K562 (cell line): ENCODE measurements around the gene NCKIPSD. TPM values are rescaled to one million over a fixed set of nuclear protein-coding genes. Genes with fewer than 3 reads are reported as not detected.

Experiments
- ATAC-seq: fragments of 200-7000 bp; cut with Tn5 transposase; 3 replicates; pipeline ENCODE4 v1.9.1; 2020; ENCODE audit warnings: moderate library complexity
- BruUV-seq: library from RNA; stranded (reverse); fragments of 400-500 nt; replicated peaks from 2 replicates; lab custom pipeline; 2021; lab: Mats Ljungman, UMichigan
- CTCF ChIA-PET: fragments of 300-600 bp; formaldehyde crosslinking; extraction: SDS; loops from one replicate; lab custom pipeline; 2021; ENCODE audit warnings: low intra/inter-chr PET ratio; lab: Yijun Ruan, JAX
- POLR2A ChIA-PET: fragments of 300-600, 350-650 bp; sonication (Branson Sonifier 250); formaldehyde crosslinking; extraction: SDS; loops from one replicate; lab custom pipeline; 2021; ENCODE audit warnings: antibody characterized with exemption, inconsistent platforms; lab: Yijun Ruan, JAX
- DNase-seq, 4 experiments: peaks; one replicate each; pipeline versions ENCODE4 v3.0.0 to v3.0.0-alpha.2; 2011 to 2018; ENCODE audit warnings: low spot score in 3 of 4, mixed read lengths in 3 of 4; ENCODE audit errors: extremely low read depth in 1 of 4
- FAIRE-seq: peaks from 2 replicates; lab custom pipeline; 2011; peaks lifted over from hg19 to GRCh38; lab: Jason Lieb, UNC
- H2AFZ ChIP-seq: 2 replicates; pipeline ENCODE4 v1.6.0; 2011; ENCODE audit warnings: low read depth, low read length, control low read depth, inconsistent platforms
- H3K27ac ChIP-seq: fragments of 200-600 bp; 3 replicates; pipeline ENCODE4 v1.8.0; 2011; ENCODE audit warnings: low read depth, mild to moderate bottlenecking, control low read depth, inconsistent platforms, low read length, moderate library complexity, mixed read lengths; ENCODE audit errors: extremely low read depth
- H3K27me3 ChIP-seq, 2 experiments: fragments of 300-600 bp in 1 of 2; 2 replicates in 1 of 2; 3 replicates in 1 of 2; pipeline versions ENCODE4 v1.6.0 to v1.8.0; 2011; ENCODE audit warnings: inconsistent platforms in 2 of 2, low read length in 2 of 2, mild to moderate bottlenecking in 1 of 2, mixed read lengths in 1 of 2, moderate library complexity in 1 of 2; ENCODE audit not compliant: control insufficient read depth in 2 of 2, insufficient read depth in 2 of 2
- H3K36me3 ChIP-seq: fragments of 300-600 bp; 3 replicates; pipeline ENCODE4 v1.8.0; 2011; ENCODE audit warnings: mild to moderate bottlenecking, low read length, inconsistent platforms; ENCODE audit not compliant: control insufficient read depth, insufficient read depth
- H3K4me1 ChIP-seq, 2 experiments: fragments of 200-600 bp in 1 of 2; replicated peaks in 1 of 2; 2 replicates in 1 of 2; 3 replicates in 1 of 2; pipeline versions ENCODE4 v1.5.1 to v1.8.0; 2011; ENCODE audit warnings: inconsistent platforms in 2 of 2, low read length in 2 of 2, mild to moderate bottlenecking in 1 of 2, mixed read lengths in 1 of 2, moderate library complexity in 1 of 2; ENCODE audit not compliant: control insufficient read depth in 2 of 2, insufficient read depth in 2 of 2
- H3K4me2 ChIP-seq: 2 replicates; pipeline ENCODE4 v1.6.1; 2011; ENCODE audit warnings: low read length, control low read depth, inconsistent platforms, mixed read lengths; ENCODE audit not compliant: insufficient read depth
- H3K4me3 ChIP-seq: fragments of 200-600 bp; sonication (generic), shearing (Covaris generic); 2 replicates; pipeline ENCODE4 v1.5.1; 2016; ENCODE audit warnings: control low read depth, inconsistent platforms
- H3K79me2 ChIP-seq: fragments of 200-600 bp; 3 replicates; pipeline ENCODE4 v1.8.0; 2011; ENCODE audit warnings: low read length, inconsistent platforms; ENCODE audit not compliant: control insufficient read depth, insufficient read depth
- H3K9ac ChIP-seq, 2 experiments: 2 replicates each; pipeline versions ENCODE4 v1.6.0 to v1.6.1; 2011; ENCODE audit warnings: low read depth in 2 of 2, low read length in 2 of 2, control low read depth in 1 of 2, inconsistent platforms in 1 of 2, mild to moderate bottlenecking in 1 of 2, mixed read lengths in 1 of 2; ENCODE audit not compliant: insufficient read depth in 1 of 2
- H3K9me1 ChIP-seq: one replicate; pipeline ENCODE4 v1.6.0; 2011; ENCODE audit warnings: inconsistent platforms, mild to moderate bottlenecking, low read length, moderate library complexity; ENCODE audit not compliant: control insufficient read depth, insufficient read depth
- H3K9me3 ChIP-seq: replicated peaks from 2 replicates; pipeline ENCODE4 v1.5.1; 2011; ENCODE audit warnings: low read depth, low read length, inconsistent platforms; ENCODE audit not compliant: control insufficient read depth, insufficient read depth
- H4K20me1 ChIP-seq: replicated peaks from 2 replicates; pipeline ENCODE4 v1.6.1; 2011; ENCODE audit warnings: low read length, inconsistent platforms, mixed read lengths; ENCODE audit not compliant: control insufficient read depth, insufficient read depth
- BHLHE40 ChIP-seq: IDR thresholded peaks from 2 replicates; pipeline ENCODE4 v1.6.1; 2011; ENCODE audit warnings: low read length, improper control_type of control experiment
- MCM7 ChIP-seq, 2 experiments: fragments of 450-650 bp; IDR thresholded peaks; 2 replicates each; pipeline ENCODE4 v1.6.1; 2016 to 2018
- POLR2A ChIP-seq: fragments of 450-650 bp; conservative IDR thresholded peaks from 2 replicates; pipeline ENCODE4 v1.6.1; 2016
- POLR2AphosphoS2 ChIP-seq: IDR thresholded peaks from 2 replicates; pipeline ENCODE4 v1.6.1; 2012; ENCODE audit warnings: low read length, improper control_type of control experiment
- SUPT5H ChIP-seq: fragments of 450-650 bp; IDR thresholded peaks from 2 replicates; pipeline ENCODE4 v1.6.1; 2016
- ZNF143 ChIP-seq: sonication (generic); formaldehyde crosslinking; IDR thresholded peaks from 2 replicates; pipeline ENCODE4 v1.9.0; 2022; ENCODE audit warnings: mild to moderate bottlenecking, missing genetic modification reagents
- ZNF316 ChIP-seq: fragments of 450-650 bp; IDR thresholded peaks from 2 replicates; pipeline ENCODE4 v1.6.1; 2016
- WGBS: fragments of 100-300 bp; shearing (Covaris generic); methylation state at CpG from one replicate; pipeline ENCODE4 v1.1.6; 2016; ENCODE audit warnings: low coverage, mixed read lengths; ENCODE audit not compliant: insufficient coverage; ENCODE audit errors: missing lambda C conversion rate; 5-methylcytosine and 5-hydroxymethylcytosine counted together
- in situ Hi-C: fragments of 300-500 bp; cut with MboI; formaldehyde crosslinking; loops from 4 replicates; pipeline ENCODE4 v1.15.0; 2018; ENCODE audit warnings: inconsistent platforms, mixed read lengths
- intact Hi-C: fragments of 100-400 bp; cut with micrococcal nuclease; formaldehyde crosslinking; loops from 2 replicates; pipeline ENCODE4 v1.14.2; 2022
- polyA plus RNA-seq, 8 experiments: library from polyadenylated mRNA; depleted of rRNA in 4 of 8; stranded (reverse) in 5 of 8; unstranded in 3 of 8; fragments of >200 nt; fragmentation: Nextera tagmentation in 2 of 8; fragmentation: Illumina TruSeq in 1 of 8; extraction: Ambion mirVana in 2 of 8; extraction: Trizol in 1 of 8; gene quantifications; 2 replicates each; pipeline versions ENCODE4 v1.2.1 to v1.2.3, GENCODE V29; 2011 to 2014; ENCODE audit warnings: inconsistent platforms in 1 of 8, missing spikeins in 1 of 8
- total RNA-seq, 7 experiments: library from RNA; depleted of rRNA in 6 of 7; stranded (reverse); fragments of >200 nt in 6 of 7; fragmentation: Illumina TruSeq in 2 of 7; extraction: Trizol in 2 of 7; gene quantifications; 2 replicates each; pipeline versions ENCODE4 v1.2.1 to v1.2.3, GENCODE V29; 2011 to 2021; ENCODE audit warnings: low replicate concordance in 1 of 7
- TF ChIP-seq, protein P1 (sequence below): sonication (generic); formaldehyde crosslinking; IDR thresholded peaks from 2 replicates; pipeline ENCODE4 v1.8.1; 2022; ENCODE audit warnings: missing genetic modification reagents

Gene NCKIPSD
- total and polyA plus RNA-seq, 9 of the 15 experiments (the other 6 are each of a cell fraction or from before 2014, with no cell fraction given), result 0.49 to 24.4 (median 12.3) TPM

DNA sequence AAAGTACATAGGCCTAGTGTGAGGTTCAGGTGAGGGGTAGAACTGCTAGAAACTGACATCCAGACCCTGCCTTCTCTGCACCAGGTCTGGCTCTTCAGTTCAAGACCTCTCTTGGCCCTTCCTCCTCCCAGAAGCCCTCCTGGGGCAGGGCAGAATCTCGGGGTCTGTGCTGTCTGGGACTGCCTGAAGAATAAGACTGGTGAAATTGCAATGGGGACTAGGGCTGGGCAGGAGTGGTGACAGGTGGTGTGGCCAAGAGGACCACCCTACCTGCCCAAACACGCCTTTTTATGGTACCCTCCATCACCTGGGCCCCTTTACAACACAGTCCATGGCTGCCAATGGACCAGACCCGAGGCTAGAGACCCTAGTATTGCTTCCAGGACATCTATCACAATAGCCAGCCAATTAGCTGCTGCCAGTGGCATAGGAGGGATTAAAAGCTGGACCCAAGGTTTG lies 1.5 kb upstream of the NCKIPSD start:
- H3K4me3 ChIP-seq, result no peak overlapping the region
- ChIA-PET POLR2A (interaction anchor here (0.5 kb wide), 1 partner anchor 202 kb away, joined by 4 read pairs; no protein-coding TSS in a partner anchor), CTCF (no interaction called here)
- 73% methylated on average over 3 of the region's 3 CpGs for WGBS
- no peaks in the 10 kb centered on the region for H3K27me3 ChIP-seq
- ATAC-seq (no peak), DNase-seq (no peak), FAIRE-seq (no peak)
- H3K9me3 ChIP-seq, result no peaks in the 10 kb centered on the region
- H3K36me3 ChIP-seq, result peaks cover 63% of the 10 kb centered on the region
- H3K4me2 ChIP-seq, result no peak overlapping the region
- H3K9me1 ChIP-seq, result no peaks in the 10 kb centered on the region
- 0 out of 2 replicates have a peak, but pooled peaks have one; percentile 26 for TF ChIP-seq SUPT5H
- TF ChIP-seq MCM7 (IDR thresholded peaks at IDR 0.05), result no peak
- TF ChIP-seq, protein P1, sequence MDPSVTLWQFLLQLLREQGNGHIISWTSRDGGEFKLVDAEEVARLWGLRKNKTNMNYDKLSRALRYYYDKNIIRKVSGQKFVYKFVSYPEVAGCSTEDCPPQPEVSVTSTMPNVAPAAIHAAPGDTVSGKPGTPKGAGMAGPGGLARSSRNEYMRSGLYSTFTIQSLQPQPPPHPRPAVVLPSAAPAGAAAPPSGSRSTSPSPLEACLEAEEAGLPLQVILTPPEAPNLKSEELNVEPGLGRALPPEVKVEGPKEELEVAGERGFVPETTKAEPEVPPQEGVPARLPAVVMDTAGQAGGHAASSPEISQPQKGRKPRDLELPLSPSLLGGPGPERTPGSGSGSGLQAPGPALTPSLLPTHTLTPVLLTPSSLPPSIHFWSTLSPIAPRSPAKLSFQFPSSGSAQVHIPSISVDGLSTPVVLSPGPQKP (CRISPR knock-in tag), result no peak
- no peak for TF ChIP-seq ZNF143 (CRISPR knock-in tag)
- no peak for TF ChIP-seq ZNF316
- TF ChIP-seq POLR2A, result peak; percentile 44; the same call in 1 of the 2 replicates
- TF ChIP-seq BHLHE40, result no peak
- TF ChIP-seq POLR2AphosphoS2, result 0 out of 2 replicates have a peak, but pooled peaks have one; percentile 28
- no peak overlapping the region for H3K27ac ChIP-seq
- no TSS peak for BruUV-seq
- in situ Hi-C loops, result no loop called here
- peaks cover 13% of the 10 kb centered on the region; the same call in 1 of the 2 replicates for H4K20me1 ChIP-seq
- H3K79me2 ChIP-seq, result peaks cover 27% of the 10 kb centered on the region
- intact Hi-C loops, result no loop called here
- H3K9ac ChIP-seq, result no peak overlapping the region
- H2AFZ ChIP-seq, result no peak overlapping the region
- H3K4me1 ChIP-seq, result peaks cover 21 to 30% of the 10 kb centered on the region in 2 experiments; a peak in 4 of 5 replicates
